GM19452 (cell line): ENCODE data around the gene ADAMTS14.

Source experiments
- ATAC-seq: cut with Tn5 transposase; IDR thresholded peaks from one replicate; pipeline ENCODE4 v1.9.1; 2021; ENCODE audit not compliant: unreplicated experiment

ADAMTS14 gene

GRCh38 chr10:70748801-70749573 lies 76.7 kb downstream of the ADAMTS14 start:
- no peak for ATAC-seq

GRCh38 chr10:70749756-70750155 lies 77.5 kb downstream of the ADAMTS14 start:
- ATAC-seq = no peak

GRCh38 chr10:70750156-70750703 lies 77.9 kb downstream of the ADAMTS14 start:
- no peak for ATAC-seq

GRCh38 chr10:70751356-70751755 lies 79.0 kb downstream of the ADAMTS14 start:
- ATAC-seq = no peak

GRCh38 chr10:70751991-70752390 lies 79.7 kb downstream of the ADAMTS14 start:
- no peak for ATAC-seq

GRCh38 chr10:70752571-70752970 lies 80.3 kb downstream of the ADAMTS14 start:
- no peak for ATAC-seq

GRCh38 chr10:70753026-70753663 lies 80.8 kb downstream of the ADAMTS14 start:
- ATAC-seq = no peak

GRCh38 chr10:70753841-70754621 lies 81.7 kb downstream of the ADAMTS14 start:
- ATAC-seq = no peak

- no peak for ATAC-seq
Observed at GRCh38 chr10:70756700-70757360, 84.5 kb downstream of the ADAMTS14 start.

- ATAC-seq = no peak
Observed at GRCh38 chr10:70757856-70758255, 85.5 kb downstream of the ADAMTS14 start.

- ATAC-seq = no peak
Observed at GRCh38 chr10:70758757-70759514, 86.6 kb downstream of the ADAMTS14 start.

- ATAC-seq = no peak
Observed at GRCh38 chr10:70759781-70760180, 87.5 kb downstream of the ADAMTS14 start.

- ATAC-seq = no peak
Observed at GRCh38 chr10:70760271-70760787, 88.0 kb downstream of the ADAMTS14 start.

GRCh38 chr10:70761031-70761601 lies 88.8 kb downstream of the ADAMTS14 start:
- ATAC-seq = no peak

GRCh38 chr10:70761727-70762350 lies 89.5 kb downstream of the ADAMTS14 start:
- ATAC-seq = no peak

GRCh38 chr10:70762441-70763175 lies 90.3 kb downstream of the ADAMTS14 start:
- no peak for ATAC-seq

GRCh38 chr10:70763567-70763966 lies 91.3 kb downstream of the ADAMTS14 start:
- no peak for ATAC-seq

GRCh38 chr10:70765794-70766594 lies 93.7 kb downstream of the ADAMTS14 start:
- ATAC-seq = no peak
